Endothelial cell of umbilical vein (primary cell): ENCODE data around the gene SLC23A2. TPM values are rescaled to one million over a fixed set of nuclear protein-coding genes. Genes with fewer than 3 reads are reported as not detected.

ENCODE experiments used
- BruUV-seq: library from RNA; stranded (reverse); fragments of 400-500 nt; replicated peaks from 2 replicates; lab custom pipeline; 2021; lab: Mats Ljungman, UMichigan
- CTCF ChIA-PET: fragments of 300-600, 350-600 bp; sonication (Branson Sonifier 250); formaldehyde crosslinking; loops from one replicate; lab custom pipeline; 2021; ENCODE audit warnings: antibody characterized with exemption, inconsistent platforms; lab: Charles Lee
- POLR2A ChIA-PET: fragments of 300-600, 350-600 bp; sonication (Branson Sonifier 250); formaldehyde crosslinking; loops from one replicate; lab custom pipeline; 2021; ENCODE audit warnings: antibody characterized with exemption, inconsistent platforms; lab: Charles Lee
- DNase-seq: peaks from one replicate; pipeline ENCODE4 v3.0.0-alpha.2; 2011; ENCODE audit warnings: low read depth, low spot score
- FAIRE-seq: peaks from 2 replicates; lab custom pipeline; 2011; peaks lifted over from hg19 to GRCh38; lab: Jason Lieb, UNC
- H2AFZ ChIP-seq: 2 replicates; pipeline ENCODE4 v1.6.0; 2012; ENCODE audit warnings: low read depth, low read length, control low read depth, inconsistent platforms
- H3K27ac ChIP-seq: 2 replicates; pipeline ENCODE4 v1.5.1; 2011; ENCODE audit warnings: low read depth, mild to moderate bottlenecking, control low read depth, low read length, moderate library complexity; ENCODE audit not compliant: insufficient read depth
- H3K27me3 ChIP-seq, 2 experiments: 2 replicates each; pipeline versions ENCODE4 v1.6.0 to v1.6.1; 2011; ENCODE audit warnings: low read length in 2 of 2, mixed read lengths in 1 of 2; ENCODE audit not compliant: control insufficient read depth in 2 of 2, insufficient read depth in 2 of 2
- H3K36me3 ChIP-seq, 2 experiments: 2 replicates in 1 of 2; 3 replicates in 1 of 2; pipeline ENCODE4 v1.5.1; 2011; ENCODE audit warnings: low read length in 2 of 2, mild to moderate bottlenecking in 1 of 2, moderate library complexity in 1 of 2; ENCODE audit not compliant: control insufficient read depth in 2 of 2, insufficient read depth in 2 of 2; ENCODE audit errors: extremely low read depth in 1 of 2
- H3K4me1 ChIP-seq: 3 replicates; pipeline ENCODE4 v1.5.1; 2011; ENCODE audit warnings: mild to moderate bottlenecking, low read length; ENCODE audit not compliant: control insufficient read depth, insufficient read depth; ENCODE audit errors: extremely low read depth
- H3K4me2 ChIP-seq: 2 replicates; pipeline ENCODE4 v1.6.1; 2011; ENCODE audit warnings: low read length, control low read depth, mixed read lengths; ENCODE audit not compliant: insufficient read depth
- H3K4me3 ChIP-seq, 3 experiments: fragments of 200-600 bp in 1 of 3; sonication (generic), shearing (Covaris generic) in 1 of 3; replicated peaks in 1 of 3; 2 replicates each; pipeline ENCODE4 v1.5.1; 2011 to 2016; ENCODE audit warnings: control low read depth in 3 of 3, low read length in 3 of 3, mild to moderate bottlenecking in 2 of 3, inconsistent platforms in 1 of 3, low read depth in 1 of 3, moderate library complexity in 1 of 3; ENCODE audit not compliant: insufficient read depth in 1 of 3
- H3K79me2 ChIP-seq: 2 replicates; pipeline ENCODE4 v1.6.0; 2012; ENCODE audit warnings: low read length, inconsistent platforms; ENCODE audit not compliant: control insufficient read depth, insufficient read depth
- H3K9ac ChIP-seq: replicated peaks from 2 replicates; pipeline ENCODE3; 2011; ENCODE audit warnings: low read length, control low read depth; ENCODE audit not compliant: insufficient read depth; ENCODE audit errors: extremely low read depth
- H3K9me1 ChIP-seq: replicated peaks from 3 replicates; pipeline ENCODE4 v1.6.0; 2011; ENCODE audit warnings: mild to moderate bottlenecking, low read length; ENCODE audit not compliant: control insufficient read depth, insufficient read depth; ENCODE audit errors: extremely low read depth
- H3K9me3 ChIP-seq: replicated peaks from 2 replicates; pipeline ENCODE4 v1.5.1; 2012; ENCODE audit warnings: low read length, inconsistent platforms; ENCODE audit not compliant: control insufficient read depth, insufficient read depth
- H4K20me1 ChIP-seq: replicated peaks from 2 replicates; pipeline ENCODE3; 2011; ENCODE audit warnings: mild to moderate bottlenecking, low read length; ENCODE audit not compliant: control insufficient read depth, insufficient read depth; ENCODE audit errors: extremely low read depth
- EZH2 ChIP-seq: IDR thresholded peaks from 2 replicates; pipeline ENCODE4 v1.6.1; 2012; ENCODE audit warnings: borderline replicate concordance, low read depth, mild to moderate bottlenecking, moderate library complexity, low read length, inconsistent platforms; ENCODE audit not compliant: severe bottlenecking
- FOS ChIP-seq: IDR thresholded peaks from 2 replicates; pipeline ENCODE4 v1.6.1; 2011; ENCODE audit warnings: mild to moderate bottlenecking, low read length, moderate library complexity, borderline replicate concordance; ENCODE audit not compliant: insufficient read depth
- GATA2 ChIP-seq: IDR thresholded peaks from 2 replicates; pipeline ENCODE4 v1.7.0; 2011; ENCODE audit warnings: low read depth, mild to moderate bottlenecking, moderate library complexity, mixed read lengths, low read length; ENCODE audit not compliant: insufficient read length, insufficient read depth
- JUN ChIP-seq: IDR thresholded peaks from 2 replicates; pipeline ENCODE4 v1.6.1; 2011; ENCODE audit warnings: borderline replicate concordance, low read depth; ENCODE audit not compliant: insufficient read length, insufficient read depth
- MAX ChIP-seq: IDR thresholded peaks from 2 replicates; pipeline ENCODE4 v1.6.1; 2011; ENCODE audit not compliant: insufficient read depth, insufficient read length
- MYC ChIP-seq: IDR thresholded peaks from one replicate; pipeline ENCODE4 v1.6.1; 2011; ENCODE audit warnings: mild to moderate bottlenecking, low read depth, low read length
- POLR2A ChIP-seq: IDR thresholded peaks from 2 replicates; pipeline ENCODE4 v1.6.1; 2012; ENCODE audit warnings: low read depth, mild to moderate bottlenecking, control low read depth, low read length
- POLR2AphosphoS5 ChIP-seq: IDR thresholded peaks from 2 replicates; pipeline ENCODE4 v1.6.1; 2012; ENCODE audit warnings: low read depth, mild to moderate bottlenecking, control low read depth, low read length, moderate library complexity; ENCODE audit not compliant: insufficient read depth
- dilution Hi-C: fragments of 300-500 bp; cut with MboI; formaldehyde crosslinking; loops from one replicate; pipeline ENCODE4 v1.15.0; 2019; ENCODE audit warnings: low sequenced_read_pairs; ENCODE audit not compliant: extremely low pct_ligation_motif_present
- intact Hi-C: fragments of 100-400 bp; cut with micrococcal nuclease; formaldehyde crosslinking; loops from one replicate; pipeline ENCODE4 v1.10.0; 2022
- polyA plus RNA-seq, 4 experiments: library from polyadenylated mRNA; depleted of rRNA in 3 of 4; stranded (reverse) in 3 of 4; unstranded in 1 of 4; fragments of >200 nt; gene quantifications; 2 replicates each; pipeline versions ENCODE4 v1.2.1 to v1.2.3, GENCODE V29; 2011 to 2012; ENCODE audit warnings: missing spikeins in 1 of 4
- total RNA-seq: library from RNA; stranded (reverse); gene quantifications from 2 replicates; pipeline ENCODE4 v1.2.3, GENCODE V29; 2021
- TF ChIP-seq, protein P1 (sequence below), 2 donors: IDR thresholded peaks; 1 replicate in 1 of 2; 2 replicates in 1 of 2; pipeline ENCODE4 v1.5.1; 2011; ENCODE audit warnings: low read length in 2 of 2, mild to moderate bottlenecking in 2 of 2, moderate library complexity in 2 of 2, control low read depth in 1 of 2, inconsistent platforms in 1 of 2, low read depth in 1 of 2; ENCODE audit not compliant: insufficient read depth in 1 of 2; ENCODE audit errors: extremely low read depth in 1 of 2

SLC23A2 gene
- total and polyA plus RNA-seq, 2 donors (not counting 3 experiments of a cell fraction or from before 2014, with no cell fraction given) = 24.4 to 24.5 TPM

GRCh38 chr20:4881006-4881730, 120.1 kb downstream of the SLC23A2 start:
- no peaks in the 10 kb centered on the region for H3K4me1 ChIP-seq
- no peaks in the 10 kb centered on the region for H4K20me1 ChIP-seq
- H3K36me3 ChIP-seq = peaks cover 0 to 3% of the 10 kb centered on the region in 2 experiments
- dilution Hi-C loops (no loop called here), intact Hi-C loops (loop anchor here (1.0 kb wide), 1 partner anchor 43 kb away; no protein-coding TSS in a partner anchor)
- DNase-seq = no peak
- no peaks in the 10 kb centered on the region for H3K9me1 ChIP-seq
- no peak overlapping the region for H3K9ac ChIP-seq
- H3K4me3 ChIP-seq = no peak overlapping the region
- no peaks in the 10 kb centered on the region for H3K27me3 ChIP-seq
- no peak for FAIRE-seq
- no TSS peak for BruUV-seq
- H3K9me3 ChIP-seq = no peaks in the 10 kb centered on the region
- H3K79me2 ChIP-seq = no peaks in the 10 kb centered on the region
- ChIA-PET CTCF (no interaction called here), POLR2A (no interaction called here)
- no peak overlapping the region for H3K4me2 ChIP-seq
- H3K27ac ChIP-seq = no peak overlapping the region
- TF ChIP-seq, protein P1, sequence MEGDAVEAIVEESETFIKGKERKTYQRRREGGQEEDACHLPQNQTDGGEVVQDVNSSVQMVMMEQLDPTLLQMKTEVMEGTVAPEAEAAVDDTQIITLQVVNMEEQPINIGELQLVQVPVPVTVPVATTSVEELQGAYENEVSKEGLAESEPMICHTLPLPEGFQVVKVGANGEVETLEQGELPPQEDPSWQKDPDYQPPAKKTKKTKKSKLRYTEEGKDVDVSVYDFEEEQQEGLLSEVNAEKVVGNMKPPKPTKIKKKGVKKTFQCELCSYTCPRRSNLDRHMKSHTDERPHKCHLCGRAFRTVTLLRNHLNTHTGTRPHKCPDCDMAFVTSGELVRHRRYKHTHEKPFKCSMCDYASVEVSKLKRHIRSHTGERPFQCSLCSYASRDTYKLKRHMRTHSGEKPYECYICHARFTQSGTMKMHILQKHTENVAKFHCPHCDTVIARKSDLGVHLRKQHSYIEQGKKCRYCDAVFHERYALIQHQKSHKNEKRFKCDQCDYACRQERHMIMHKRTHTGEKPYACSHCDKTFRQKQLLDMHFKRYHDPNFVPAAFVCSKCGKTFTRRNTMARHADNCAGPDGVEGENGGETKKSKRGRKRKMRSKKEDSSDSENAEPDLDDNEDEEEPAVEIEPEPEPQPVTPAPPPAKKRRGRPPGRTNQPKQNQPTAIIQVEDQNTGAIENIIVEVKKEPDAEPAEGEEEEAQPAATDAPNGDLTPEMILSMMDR (IDR thresholded peaks at IDR 0.05; ENCODE audit: extremely low read depth in 1 of 2, insufficient read depth in 1 of 2, low read depth in 1 of 2, low read length in 2 of 2) = no peak
- TF ChIP-seq GATA2 = no peak
- no peak for TF ChIP-seq FOS
- no peak for TF ChIP-seq JUN
- TF ChIP-seq MAX = no peak
- no peak for TF ChIP-seq POLR2AphosphoS5
- TF ChIP-seq POLR2A = no peak
- no peak for TF ChIP-seq MYC
- TF ChIP-seq EZH2 = no peak
- H2AFZ ChIP-seq = no peak overlapping the region
